Measurements from ENCODE around the gene HMGB1. TPM values are rescaled to one million over a fixed set of nuclear protein-coding genes. Genes with fewer than 3 reads are reported as not detected.
A peak's percentile ranks its signal among the peaks of the same experiment; 100 is the strongest.

Gene HMGB1
- total RNA-seq, 1 experiment from 2014 or later = 567 TPM

- H3K4me2 ChIP-seq (ENCODE audit: low read length) = 0 out of 2 replicates have a peak overlapping the region, but pooled peaks have one; percentile 23
- H3K9me2 ChIP-seq (replicated peaks; ENCODE audit: low read length) = no peaks in the 10 kb centered on the region
- H3K27me3 ChIP-seq (ENCODE audit: low read length) = no peaks in the 10 kb centered on the region
- H3K9me3 ChIP-seq (ENCODE audit: low read length) = no peaks in the 10 kb centered on the region
- no TSS peak for BruUV-seq (replicated peaks)
- H2AFZ ChIP-seq (ENCODE audit: low read length) = no peak overlapping the region
- no peaks in the 10 kb centered on the region for H3K36me3 ChIP-seq (ENCODE audit: low read depth, low read length)
- no peaks in the 10 kb centered on the region for H4K20me1 ChIP-seq (ENCODE audit: low read length)
- H3K9ac ChIP-seq (ENCODE audit: low read length) = no peak overlapping the region
- POLR2A ChIA-PET (ENCODE audit: unreplicated experiment) = no interaction called here
- CTCF ChIA-PET = no interaction called here
- H3F3A ChIP-seq (ENCODE audit: low read length, unreplicated experiment) = peaks cover 15% of the 10 kb centered on the region
- ATAC-seq (no peak), DNase-seq (no peak)
- no peak for TF ChIP-seq CTCF (conservative IDR thresholded peaks at IDR 0.05; ENCODE audit: low read depth, low read length)
- no peak for TF ChIP-seq EZH2 (IDR thresholded peaks at IDR 0.05; ENCODE audit: low read length, unreplicated experiment)
- TF ChIP-seq EZH2phosphoT487 (IDR thresholded peaks at IDR 0.05; ENCODE audit: borderline replicate concordance, low read length) = no peak
- intact Hi-C loops (cut with micrococcal nuclease) = no loop called here
- H3K4me3 ChIP-seq (ENCODE audit: low read length) = no peak overlapping the region
- H3K27ac ChIP-seq (ENCODE audit: low read length) = no peak overlapping the region
- peaks cover 35% of the 10 kb centered on the region for H3K4me1 ChIP-seq (ENCODE audit: insufficient read depth, low read length)
- H3K79me2 ChIP-seq (ENCODE audit: low read length) = no peaks in the 10 kb centered on the region
Observed at GRCh38 chr13:30429235-30429634, 36.5 kb downstream of the HMGB1 start.

- Histone ChIP-seq H3K36me3 (ENCODE audit: low read depth, low read length) (no peaks in the 10 kb centered on the region), H3K27ac (ENCODE audit: low read length) (no peak overlapping the region), H3K4me3 (ENCODE audit: low read length) (no peak overlapping the region), H3K79me2 (ENCODE audit: low read length) (no peaks in the 10 kb centered on the region), H3F3A (ENCODE audit: low read length, unreplicated experiment) (no peaks in the 10 kb centered on the region), H3K9ac (ENCODE audit: low read length) (no peak overlapping the region), H3K4me1 (ENCODE audit: insufficient read depth, low read length) (peaks cover 16% of the 10 kb centered on the region), H2AFZ (ENCODE audit: low read length) (no peak overlapping the region), H3K4me2 (ENCODE audit: low read length) (no peak overlapping the region), H3K9me3 (ENCODE audit: low read length) (no peaks in the 10 kb centered on the region), H4K20me1 (ENCODE audit: low read length) (no peaks in the 10 kb centered on the region), H3K9me2 (replicated peaks; ENCODE audit: low read length) (no peaks in the 10 kb centered on the region), H3K27me3 (ENCODE audit: low read length) (no peaks in the 10 kb centered on the region)
- ATAC-seq (no peak), DNase-seq (no peak)
- intact Hi-C loops (cut with micrococcal nuclease) = loop anchor here (5.0 kb wide), 1 partner anchor 148 kb away; no protein-coding TSS in a partner anchor
- TF ChIP-seq CTCF (conservative IDR thresholded peaks at IDR 0.05; ENCODE audit: low read depth, low read length) = no peak
- no peak for TF ChIP-seq EZH2phosphoT487 (IDR thresholded peaks at IDR 0.05; ENCODE audit: borderline replicate concordance, low read length)
- TF ChIP-seq EZH2 (IDR thresholded peaks at IDR 0.05; ENCODE audit: low read length, unreplicated experiment) = no peak
- POLR2A ChIA-PET (ENCODE audit: unreplicated experiment) = no interaction called here
- CTCF ChIA-PET = no interaction called here
- no TSS peak for BruUV-seq (replicated peaks)
Observed at GRCh38 chr13:30423891-30424290, 41.8 kb downstream of the HMGB1 start.

- Histone ChIP-seq H3K4me2 (ENCODE audit: low read length) (peak within 1 kb of the TSS; percentile 96), H4K20me1 (ENCODE audit: low read length) (no peaks in the 10 kb centered on the region), H3K4me3 (ENCODE audit: low read length) (peak within 1 kb of the TSS; percentile 82), H3F3A (ENCODE audit: low read length, unreplicated experiment) (no peaks in the 10 kb centered on the region), H3K4me1 (ENCODE audit: insufficient read depth, low read length) (peaks cover 16% of the 10 kb centered on the region), H3K9me2 (replicated peaks; ENCODE audit: low read length) (no peaks in the 10 kb centered on the region), H2AFZ (ENCODE audit: low read length) (peak within 1 kb of the TSS; percentile 97), H3K36me3 (ENCODE audit: low read depth, low read length) (no peaks in the 10 kb centered on the region), H3K9ac (ENCODE audit: low read length) (peak within 1 kb of the TSS; percentile 73), H3K27ac (ENCODE audit: low read length) (peak within 1 kb of the TSS; percentile 42), H3K79me2 (ENCODE audit: low read length) (no peaks in the 10 kb centered on the region), H3K9me3 (ENCODE audit: low read length) (no peaks in the 10 kb centered on the region), H3K27me3 (ENCODE audit: low read length) (no peaks in the 10 kb centered on the region)
- ATAC-seq (peak; percentile 87), DNase-seq (peak; percentile 62)
- no peak for TF ChIP-seq CTCF (conservative IDR thresholded peaks at IDR 0.05; ENCODE audit: low read depth, low read length)
- TF ChIP-seq EZH2phosphoT487 (IDR thresholded peaks at IDR 0.05; ENCODE audit: borderline replicate concordance, low read length) = no peak
- ChIA-PET POLR2A (ENCODE audit: unreplicated experiment) (interaction anchor here (0.5 to 0.6 kb wide), 5 partner anchors 26 to 651 kb away, joined by 3 to 7 read pairs (median 6); no protein-coding TSS in a partner anchor), CTCF (interaction anchor here (0.6 to 0.7 kb wide), 2 partner anchors 27 to 290 kb away, joined by 3 read pairs; no protein-coding TSS in a partner anchor)
- intact Hi-C loops (cut with micrococcal nuclease) = loop anchor here (1.0 to 5.0 kb wide), 2 partner anchors 150 to 195 kb away; partner anchors contain the start of gene USPL1
- TSS peak; percentile 50 for BruUV-seq (replicated peaks)
Observed at GRCh38 chr13:30422054-30422839, 43.5 kb downstream of the HMGB1 start, which contains the start of gene UBE2L5. Gene UBE2L5, plus strand, starts transcription at chr13:30422493. Its CDS starts 5,498 bp downstream, at chr13:30427991.
